IMR-90 (cell line): Measurements from ENCODE around the gene SIKE1. TPM values are rescaled to one million over a fixed set of nuclear protein-coding genes. Genes with fewer than 3 reads are reported as not detected.
A peak's percentile ranks its signal among the peaks of the same experiment; 100 is the strongest.

Experiments
- ATAC-seq: fragments of 200-7000 bp; cut with Tn5 transposase; 2 replicates; pipeline ENCODE4 v1.9.1; 2020; ENCODE audit warnings: low read depth, mild to moderate bottlenecking, moderate library complexity
- BruUV-seq: library from RNA; stranded (reverse); fragments of 400-500 nt; replicated peaks from 2 replicates; lab custom pipeline; 2021; lab: Mats Ljungman, UMichigan
- CTCF ChIA-PET: fragments of 300-600 bp; formaldehyde crosslinking; extraction: SDS; loops from one replicate; lab custom pipeline; 2021; ENCODE audit warnings: antibody characterized with exemption; lab: Yijun Ruan, JAX
- POLR2A ChIA-PET: fragments of 300-600 bp; sonication (Branson Sonifier 250); formaldehyde crosslinking; loops from one replicate; lab custom pipeline; 2022; ENCODE audit warnings: antibody characterized with exemption; ENCODE audit not compliant: unreplicated experiment; lab: Charles Lee
- DNase-seq: peaks from one replicate; pipeline ENCODE4 v3.0.0; 2013
- H2AFZ ChIP-seq: replicated peaks from 2 replicates; pipeline ENCODE3; 2013; ENCODE audit warnings: low read length, mild to moderate bottlenecking; ENCODE audit not compliant: poor library complexity
- H2AK5ac ChIP-seq: 2 replicates; pipeline ENCODE4 v1.6.1; 2013; ENCODE audit warnings: low read depth, low read length, inconsistent platforms
- H2AK9ac ChIP-seq: replicated peaks from 2 replicates; pipeline ENCODE3; 2013; ENCODE audit warnings: mild to moderate bottlenecking, low read depth, low read length, moderate library complexity; ENCODE audit not compliant: poor library complexity
- H2BK120ac ChIP-seq: 2 replicates; pipeline ENCODE4 v1.6.1; 2013; ENCODE audit warnings: low read depth, low read length, inconsistent platforms
- H2BK15ac ChIP-seq: 3 replicates; pipeline ENCODE4 v1.6.1; 2013; ENCODE audit warnings: low read depth, low read length, inconsistent platforms
- H2BK20ac ChIP-seq: 2 replicates; pipeline ENCODE4 v1.6.1; 2013; ENCODE audit warnings: low read depth, mild to moderate bottlenecking, inconsistent platforms, low read length, moderate library complexity
- H2BK5ac ChIP-seq: 2 replicates; pipeline ENCODE4 v1.6.1; 2013; ENCODE audit warnings: mild to moderate bottlenecking, low read depth, low read length, inconsistent platforms; ENCODE audit not compliant: poor library complexity, severe bottlenecking
- H3K14ac ChIP-seq: replicated peaks from 2 replicates; pipeline ENCODE4 v1.6.1; 2013; ENCODE audit warnings: low read depth, low read length, inconsistent platforms
- H3K18ac ChIP-seq: 2 replicates; pipeline ENCODE4 v1.6.1; 2013; ENCODE audit warnings: low read depth, low read length, control low read depth
- H3K23ac ChIP-seq: 2 replicates; pipeline ENCODE4 v1.6.1; 2013; ENCODE audit warnings: low read depth, low read length, inconsistent platforms
- H3K27ac ChIP-seq: 2 replicates; pipeline ENCODE4 v1.5.1; 2013; ENCODE audit warnings: mild to moderate bottlenecking, control low read depth, low read length; ENCODE audit not compliant: insufficient read depth
- H3K27me3 ChIP-seq: 2 replicates; pipeline ENCODE4 v1.6.1; 2013; ENCODE audit warnings: low read length; ENCODE audit not compliant: control insufficient read depth, insufficient read depth
- H3K36me3 ChIP-seq: 2 replicates; pipeline ENCODE4 v1.6.1; 2013; ENCODE audit warnings: low read length, mixed read lengths; ENCODE audit not compliant: control insufficient read depth, insufficient read depth
- H3K4ac ChIP-seq: 2 replicates; pipeline ENCODE4 v1.6.1; 2013; ENCODE audit warnings: low read depth, low read length, inconsistent platforms
- H3K4me1 ChIP-seq: 2 replicates; pipeline ENCODE4 v1.6.1; 2013; ENCODE audit warnings: low read length, mixed read lengths; ENCODE audit not compliant: control insufficient read depth, insufficient read depth
- H3K4me2 ChIP-seq: 2 replicates; pipeline ENCODE4 v1.6.1; 2013; ENCODE audit warnings: low read depth, mild to moderate bottlenecking, control low read depth, low read length, moderate library complexity
- H3K4me3 ChIP-seq: 2 replicates; pipeline ENCODE4 v1.5.1; 2013; ENCODE audit warnings: low read depth, mild to moderate bottlenecking, control low read depth, low read length, moderate library complexity; ENCODE audit not compliant: insufficient read depth
- H3K56ac ChIP-seq: 2 replicates; pipeline ENCODE4 v1.6.1; 2013; ENCODE audit warnings: low read length, inconsistent platforms; ENCODE audit not compliant: insufficient read depth; ENCODE audit errors: extremely low read depth
- H3K79me1 ChIP-seq, 2 experiments: 2 replicates each; pipeline ENCODE4 v1.6.1; 2013; ENCODE audit warnings: low read length in 2 of 2, inconsistent platforms in 1 of 2, low read depth in 1 of 2
- H3K9ac ChIP-seq: 2 replicates; pipeline ENCODE4 v1.6.1; 2013; ENCODE audit warnings: low read depth, low read length, control low read depth
- H3K9me1 ChIP-seq: 2 replicates; pipeline ENCODE4 v1.6.1; 2013; ENCODE audit warnings: low read length, inconsistent platforms; ENCODE audit not compliant: insufficient read depth
- H3K9me3 ChIP-seq: 2 replicates; pipeline ENCODE4 v1.6.1; 2013; ENCODE audit warnings: low read length; ENCODE audit not compliant: control insufficient read depth, insufficient read depth
- H4K20me1 ChIP-seq: 2 replicates; pipeline ENCODE4 v1.6.1; 2013; ENCODE audit warnings: low read length, inconsistent platforms; ENCODE audit not compliant: insufficient read depth
- H4K5ac ChIP-seq: 2 replicates; pipeline ENCODE4 v1.6.1; 2013; ENCODE audit warnings: mild to moderate bottlenecking, low read depth, low read length, control low read depth
- H4K8ac ChIP-seq, 2 experiments: 2 replicates each; pipeline ENCODE4 v1.6.1; 2013; ENCODE audit warnings: low read depth in 2 of 2, low read length in 2 of 2, control low read depth in 1 of 2, inconsistent platforms in 1 of 2
- H4K91ac ChIP-seq: 2 replicates; pipeline ENCODE4 v1.6.1; 2013; ENCODE audit warnings: low read depth, low read length, inconsistent platforms; ENCODE audit not compliant: insufficient read depth
- BHLHE40 ChIP-seq: fragments of 150-350 bp; IDR thresholded peaks from 2 replicates; pipeline ENCODE4 v1.6.1; 2016; ENCODE audit warnings: mild to moderate bottlenecking, low read depth, low read length
- CEBPB ChIP-seq: IDR thresholded peaks from 2 replicates; pipeline ENCODE4 v1.6.1; 2012; ENCODE audit warnings: low read depth, low read length, improper control_type of control experiment
- CHD1 ChIP-seq: IDR thresholded peaks from 2 replicates; pipeline ENCODE4 v1.6.1; 2012; ENCODE audit warnings: low read depth, low read length, improper control_type of control experiment
- ELK1 ChIP-seq: fragments of 150-350 bp; IDR thresholded peaks from 2 replicates; pipeline ENCODE4 v1.6.1; 2016; ENCODE audit warnings: low read depth, mild to moderate bottlenecking, low read length, moderate library complexity, borderline replicate concordance
- MAFK ChIP-seq: IDR thresholded peaks from 2 replicates; pipeline ENCODE4 v1.6.1; 2012; ENCODE audit warnings: low read depth, low read length, improper control_type of control experiment
- NFE2L2 ChIP-seq: fragments of 150-350 bp; IDR thresholded peaks from 2 replicates; pipeline ENCODE4 v1.6.1; 2016; ENCODE audit warnings: low read depth, mild to moderate bottlenecking, low read length
- RCOR1 ChIP-seq: IDR thresholded peaks from 2 replicates; pipeline ENCODE4 v1.6.1; 2012; ENCODE audit warnings: mild to moderate bottlenecking, low read length, improper control_type of control experiment; ENCODE audit not compliant: insufficient replicate concordance
- SMC3 ChIP-seq: fragments of 150-350 bp; IDR thresholded peaks from 2 replicates; pipeline ENCODE4 v1.6.1; 2016; ENCODE audit warnings: low read depth, mild to moderate bottlenecking, antibody characterized with exemption, low read length, moderate library complexity
- WGBS, 2 experiments: methylation state at CpG; one replicate each; pipeline versions ENCODE4 v1.1.5 to v1.1.7; 2013; ENCODE audit warnings: missing lambda C conversion rate in 2 of 2; ENCODE audit not compliant: insufficient read length in 1 of 2; ENCODE audit errors: extremely low coverage in 2 of 2; 5-methylcytosine and 5-hydroxymethylcytosine counted together
- dilution Hi-C: fragments of 300-500 bp; cut with HindIII; formaldehyde crosslinking; loops from one replicate; pipeline ENCODE4 v1.14.3; 2018; ENCODE audit warnings: low sequenced_read_pairs; ENCODE audit not compliant: unreplicated experiment
- in situ Hi-C: fragments of 300-500 bp; cut with MboI; formaldehyde crosslinking; loops from 3 replicates; pipeline ENCODE4 v1.14.3; 2019; ENCODE audit warnings: low sequenced_read_pairs, inconsistent platforms, mixed read lengths
- intact Hi-C: fragments of 100-400 bp; cut with micrococcal nuclease; formaldehyde crosslinking; loops from 2 replicates; pipeline ENCODE4 v1.10.0; 2022
- polyA plus RNA-seq, 3 experiments: library from polyadenylated mRNA; depleted of rRNA; stranded (reverse); fragments of >200 nt; gene quantifications; 2 replicates each; pipeline ENCODE4 v1.2.3, GENCODE V29; 2012; ENCODE audit warnings: low replicate concordance in 1 of 3
- total RNA-seq: library from RNA; depleted of rRNA; stranded (reverse); fragments of >200 nt; gene quantifications from 2 replicates; pipeline ENCODE4 v1.2.3, GENCODE V29; 2012

SIKE1 gene
- total and polyA plus RNA-seq, 2 of the 4 experiments (the other 2 are of a cell fraction): 20.9 to 49.1 TPM

GRCh38 chr1:114728553-114728952, 51.9 kb downstream of the SIKE1 start:
- Histone ChIP-seq H3K27me3 (no peaks in the 10 kb centered on the region), H3K14ac (no peak overlapping the region), H2BK15ac (no peak overlapping the region), H2BK20ac (no peak overlapping the region), H2AK5ac (no peak overlapping the region), H4K5ac (no peak overlapping the region), H3K18ac (no peak overlapping the region), H3K9me3 (no peaks in the 10 kb centered on the region), H3K23ac (no peak overlapping the region), H2BK5ac (no peak overlapping the region), H2AFZ (no peak overlapping the region), H4K8ac (no peak overlapping the region), H4K91ac (no peak overlapping the region), H4K20me1 (peaks cover 9% of the 10 kb centered on the region; the same call in 1 of the 2 replicates), H2BK120ac (no peak overlapping the region), H3K79me1 (peaks cover 28 to 38% of the 10 kb centered on the region in 2 experiments), H3K4me1 (peaks cover 11% of the 10 kb centered on the region), H3K4ac (no peak overlapping the region), H3K56ac (no peak overlapping the region; the same call in 1 of the 2 replicates), H3K27ac (no peak overlapping the region), H2AK9ac (no peak overlapping the region), H3K9ac (no peak overlapping the region), H3K9me1 (peaks cover 4% of the 10 kb centered on the region; the same call in 1 of the 2 replicates), H3K4me2 (no peak overlapping the region), H3K4me3 (no peak overlapping the region), H3K36me3 (peaks cover 51% of the 10 kb centered on the region)
- ATAC-seq (no peak), DNase-seq (no peak)
- intact Hi-C loops: no loop called here
- no CpG with 5 or more reads among the region's 2 CpGs for WGBS, 2 experiments
- in situ Hi-C loops: loop anchor here (25.0 kb wide), 1 partner anchor 584 kb away; no protein-coding TSS in a partner anchor
- TF ChIP-seq CEBPB (peak; percentile 67), CHD1 (no peak), RCOR1 (no peak), NFE2L2 (no peak), MAFK (no peak), ELK1 (no peak), SMC3 (no peak), BHLHE40 (no peak)
- POLR2A ChIA-PET: no interaction called here
- CTCF ChIA-PET: interaction anchor here (0.7 kb wide), 1 partner anchor 16 kb away, joined by 4 read pairs; no protein-coding TSS in a partner anchor
- BruUV-seq: no TSS peak
- dilution Hi-C loops: no loop called here
